HG03159 (cell line): ENCODE measurements around the gene FAM114A2.

Experiments used
- ATAC-seq: cut with Tn5 transposase; IDR thresholded peaks from one replicate; pipeline ENCODE4 v1.9.1; 2021; ENCODE audit warnings: mild to moderate bottlenecking, moderate library complexity; ENCODE audit not compliant: unreplicated experiment

Gene FAM114A2

DNA sequence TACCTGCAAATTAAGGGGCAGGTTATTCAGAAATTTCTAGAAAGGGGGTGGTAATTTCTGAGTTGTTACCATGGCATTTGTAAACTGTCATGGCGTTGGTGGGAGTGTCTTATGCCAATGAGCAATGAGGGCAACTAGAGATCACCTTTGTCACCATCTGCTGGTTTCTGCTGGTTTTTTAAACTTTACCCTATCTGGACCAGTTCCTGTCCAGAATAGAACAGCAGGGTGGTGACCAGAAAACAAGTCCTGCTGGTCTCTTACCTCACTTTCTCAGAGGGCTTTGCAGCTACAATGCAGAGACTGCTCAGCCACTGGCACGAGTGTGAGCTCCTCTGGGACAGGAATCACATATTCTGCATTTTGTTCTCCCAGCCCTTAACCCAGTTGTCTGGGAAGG is 51.4 kb downstream of the FAM114A2 start:
- ATAC-seq = no peak

GRCh38 chr5:153985498-153985897 is 53.2 kb downstream of the FAM114A2 start:
- ATAC-seq = no peak

DNA sequence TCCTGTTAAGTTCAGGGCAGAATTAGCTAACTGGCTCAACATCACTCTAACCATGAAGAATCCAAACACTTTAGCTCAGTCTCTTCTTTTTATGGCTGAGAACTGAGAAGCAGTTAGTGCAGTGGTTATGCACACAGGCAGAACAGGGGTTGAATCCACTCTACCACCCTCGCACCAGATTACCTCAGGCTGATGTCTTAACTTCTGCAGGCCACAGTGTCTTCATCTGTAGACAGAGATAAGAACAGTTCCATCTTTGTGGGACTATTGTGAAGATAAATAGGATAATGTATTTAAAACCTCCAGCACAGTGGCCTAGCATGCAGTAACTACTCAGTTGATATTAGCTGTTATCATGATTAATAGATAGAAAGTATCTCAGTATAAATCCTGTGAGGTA is 54.8 kb downstream of the FAM114A2 start:
- ATAC-seq = no peak

DNA sequence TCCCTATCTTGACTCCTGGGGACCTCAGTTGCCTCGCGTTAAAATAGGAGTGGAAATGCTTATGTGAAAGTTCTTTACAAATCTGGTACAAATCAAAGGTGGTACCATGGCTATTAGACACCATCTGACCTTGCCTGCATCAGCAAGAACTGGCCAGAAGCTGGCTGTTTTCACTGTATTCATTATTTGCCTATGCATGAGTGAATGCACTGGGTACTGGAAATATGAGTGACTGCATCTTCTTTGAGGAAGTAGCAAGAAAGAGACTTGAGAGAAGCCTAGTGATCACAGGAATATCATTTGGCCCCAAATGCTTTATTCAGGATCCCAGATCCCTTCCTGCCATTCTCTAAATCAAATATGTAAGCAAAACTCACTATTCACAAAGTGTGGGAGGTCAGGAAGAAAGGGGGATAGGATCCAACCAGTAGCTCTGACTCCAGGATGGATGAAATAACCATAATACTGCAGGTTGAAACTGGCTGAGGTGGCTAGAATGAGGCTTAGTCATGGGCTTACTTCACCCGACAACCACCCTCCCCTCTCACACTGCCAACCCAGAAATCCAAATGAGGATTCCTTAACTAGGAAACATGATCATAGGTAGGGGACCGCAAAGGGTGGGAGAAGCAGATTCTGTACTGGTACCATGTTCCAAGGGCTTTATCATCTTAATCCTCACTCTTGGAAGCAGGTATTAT is 56.7 kb downstream of the FAM114A2 start:
- ATAC-seq = no peak

DNA sequence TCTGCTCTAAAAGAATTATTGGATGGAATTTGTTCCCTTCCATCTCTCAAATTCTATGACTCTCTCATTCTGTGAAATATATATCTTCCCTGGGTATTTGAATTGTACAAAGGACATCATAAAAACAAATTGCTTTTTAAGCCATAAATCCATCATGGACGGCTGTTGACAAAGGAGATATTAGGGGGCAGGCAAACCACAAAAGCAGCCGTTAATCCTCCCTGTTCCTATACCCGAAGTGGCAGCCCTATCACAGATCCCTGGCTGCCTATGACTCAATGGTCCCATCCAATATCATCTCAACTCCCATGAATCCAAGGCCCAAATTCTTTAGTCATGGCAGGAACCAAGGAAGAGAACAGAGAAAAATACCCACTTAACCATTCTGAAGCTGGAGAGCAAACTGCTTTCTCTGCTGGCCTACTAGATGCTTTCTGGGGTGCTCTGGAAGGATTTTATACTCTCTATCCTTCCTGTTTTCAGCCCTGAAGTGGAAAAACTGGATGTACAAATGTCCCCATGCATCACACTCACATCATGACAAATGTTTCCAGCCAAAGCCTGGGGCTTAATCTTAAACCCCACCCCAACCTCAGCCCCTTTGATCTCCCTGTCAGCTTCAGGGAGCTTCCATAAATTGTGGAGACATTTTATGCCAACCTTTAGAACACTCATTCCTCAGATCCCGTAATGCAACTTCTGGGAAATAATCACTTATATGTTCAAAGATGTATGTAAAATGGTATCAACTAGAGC is 59.5 kb downstream of the FAM114A2 start:
- no peak for ATAC-seq

DNA sequence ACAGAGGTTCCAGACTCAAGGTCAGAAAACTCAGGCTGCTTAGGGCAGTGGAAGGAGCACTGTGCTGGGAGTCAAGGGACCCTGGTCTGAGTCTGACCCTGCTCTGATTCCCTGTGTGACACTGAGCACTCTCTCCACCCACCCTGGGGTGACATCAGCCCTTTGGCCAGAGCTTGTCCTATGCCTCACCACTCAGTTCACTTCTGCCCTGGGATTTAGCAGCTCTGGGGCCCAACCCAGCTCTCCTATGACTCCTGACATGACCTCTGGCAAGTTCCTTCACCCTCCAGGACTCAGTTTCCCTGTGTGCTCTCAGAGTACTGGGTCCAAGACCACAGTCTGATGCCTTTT is 63.9 kb downstream of the FAM114A2 start:
- no peak for ATAC-seq

GRCh38 chr5:153974131-153974812 is 64.4 kb downstream of the FAM114A2 start:
- peak; percentile 74 for ATAC-seq

DNA sequence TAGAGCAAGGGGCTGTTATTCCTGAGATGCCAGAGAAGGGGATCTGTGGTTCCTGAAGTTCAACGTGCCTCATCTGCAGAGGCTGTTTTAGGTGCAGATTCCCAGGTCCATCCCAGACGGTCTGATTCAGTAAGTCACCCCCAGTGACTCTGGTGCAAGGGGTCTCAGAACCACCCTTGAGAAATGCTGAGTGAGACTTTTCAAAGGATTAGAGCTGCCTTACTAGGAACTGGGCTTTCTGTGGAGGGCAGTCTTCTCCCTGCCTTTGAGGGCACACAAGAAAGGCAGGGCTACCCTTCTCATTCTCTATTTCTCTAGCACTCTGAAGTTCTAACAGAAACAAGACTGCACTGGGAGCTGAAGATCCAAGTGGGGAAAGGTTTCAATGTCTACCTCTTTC is 66.5 kb downstream of the FAM114A2 start:
- no peak for ATAC-seq

- ATAC-seq = no peak
Observed at GRCh38 chr5:153970496-153970895, 68.2 kb downstream of the FAM114A2 start.

DNA sequence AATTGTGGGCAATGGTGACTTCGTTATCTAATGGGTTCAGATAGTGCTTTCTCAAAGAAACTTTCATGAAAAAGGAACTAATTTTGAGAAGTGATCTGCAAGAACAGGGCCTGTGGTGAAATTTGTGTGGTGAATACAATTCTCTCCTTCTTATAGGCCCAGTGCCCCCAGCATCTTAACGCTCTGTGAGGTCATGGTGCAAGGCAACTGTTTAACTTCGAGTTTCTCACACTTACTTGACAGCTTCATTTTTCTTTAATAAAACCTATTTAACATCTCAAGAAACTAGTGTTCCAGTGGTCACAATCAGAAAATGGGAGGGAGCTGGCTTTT is 69.2 kb downstream of the FAM114A2 start:
- peak; percentile 8 for ATAC-seq

DNA sequence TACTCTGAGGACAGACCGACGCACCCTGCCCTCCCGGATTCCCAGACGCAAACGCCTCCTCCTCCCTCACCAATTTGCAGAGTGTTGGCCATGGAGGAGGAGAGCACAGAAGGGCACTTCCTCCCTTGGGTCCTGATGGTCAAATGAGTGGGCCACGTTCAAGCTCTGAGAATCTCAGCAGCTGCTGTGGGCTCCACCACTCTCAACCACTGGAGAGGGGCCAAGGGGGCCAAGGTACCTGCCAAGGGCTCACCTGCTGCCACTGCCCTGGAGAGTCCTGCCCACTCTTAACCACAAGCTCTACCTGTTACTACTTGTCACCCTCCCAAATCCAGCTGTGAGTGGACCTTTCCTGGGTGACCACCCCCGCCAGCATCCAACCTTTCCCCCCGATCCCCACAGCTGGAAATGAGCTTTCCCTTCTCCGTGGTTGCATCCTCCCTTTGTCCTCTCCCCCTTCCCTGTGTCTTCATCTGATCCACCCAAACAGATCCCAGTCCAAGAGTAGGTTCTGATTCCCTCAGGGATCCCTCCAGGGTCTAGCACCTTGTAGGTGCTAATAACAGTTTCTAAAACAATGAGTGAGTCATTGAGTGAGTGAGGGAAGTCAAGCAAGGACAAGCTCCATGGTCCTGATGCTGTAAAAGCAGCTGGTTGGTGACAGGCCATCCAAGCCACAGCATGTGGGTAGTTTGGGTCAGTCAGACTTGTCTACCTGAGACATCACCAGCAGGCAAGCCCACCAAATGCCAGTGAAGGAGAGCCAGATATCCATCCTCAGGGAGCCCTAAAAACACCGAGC is 69.7 kb downstream of the FAM114A2 start:
- peak; percentile 34 for ATAC-seq

GRCh38 chr5:153964880-153965645 is 73.6 kb downstream of the FAM114A2 start:
- peak; percentile 80 for ATAC-seq

GRCh38 chr5:153964191-153964879 is 74.4 kb downstream of the FAM114A2 start:
- ATAC-seq = no peak

- no peak for ATAC-seq
Observed at GRCh38 chr5:153960269-153961215, 78.2 kb downstream of the FAM114A2 start.

DNA sequence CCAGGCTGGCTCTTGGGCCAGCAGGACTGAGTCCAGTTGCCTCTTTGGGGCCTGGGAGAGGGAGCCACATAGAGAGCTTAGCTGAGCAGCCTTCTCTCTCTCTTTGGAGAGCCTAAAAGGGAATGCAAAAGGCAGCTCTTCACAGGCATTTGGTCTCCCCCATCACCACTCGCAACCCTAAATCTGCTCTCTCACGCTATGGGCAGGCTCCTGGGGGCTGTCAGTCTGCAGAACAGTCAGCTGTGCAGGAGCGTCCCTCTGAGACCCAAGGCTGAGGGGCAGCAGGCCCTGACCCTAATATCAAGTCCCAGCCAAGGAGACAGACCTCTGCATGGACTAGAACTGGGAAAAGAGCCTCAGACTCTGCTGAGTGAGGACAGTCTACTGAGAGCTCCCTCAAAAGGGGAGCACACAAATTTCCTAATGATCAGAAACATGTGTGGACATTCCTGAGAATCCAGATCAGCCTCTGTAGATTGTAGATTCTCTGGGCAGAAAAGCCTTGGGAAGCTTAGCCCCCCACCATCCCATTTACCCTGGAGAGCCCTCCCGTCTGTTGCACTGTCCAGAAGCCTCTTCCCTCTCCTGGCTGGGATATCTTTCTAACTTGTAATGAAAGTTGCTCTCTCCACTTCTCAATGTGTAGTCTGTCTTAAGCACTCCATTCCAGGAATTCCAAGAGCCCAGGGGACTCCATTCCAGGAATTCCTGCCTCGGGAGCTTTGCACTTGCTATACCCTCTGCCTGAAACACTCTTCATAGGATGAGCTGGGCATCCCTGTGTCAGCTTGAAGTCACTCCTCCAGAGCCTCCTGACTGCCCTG is 79.4 kb downstream of the FAM114A2 start:
- no peak for ATAC-seq

GRCh38 chr5:153957205-153957604 is 81.5 kb downstream of the FAM114A2 start:
- no peak for ATAC-seq

DNA sequence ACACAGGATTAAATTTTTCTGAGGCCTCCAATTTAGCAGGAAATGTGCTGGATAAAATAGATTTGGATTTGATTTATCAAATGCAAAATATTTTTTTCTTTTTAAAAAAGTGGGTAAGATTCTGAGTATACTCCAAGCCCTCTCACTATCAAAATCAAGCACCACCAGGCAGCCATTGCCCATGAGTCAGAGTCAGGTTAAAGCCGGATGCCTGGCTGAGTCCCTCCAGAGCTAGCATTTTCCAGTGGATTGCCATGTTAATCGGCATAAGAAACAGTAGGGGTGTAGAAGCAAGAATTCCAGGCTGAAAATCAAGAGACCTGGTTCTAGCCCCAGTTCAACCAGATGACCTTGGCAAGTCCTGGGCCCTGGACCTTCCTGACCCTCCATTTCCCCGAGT is 85.3 kb downstream of the FAM114A2 start:
- no peak for ATAC-seq

GRCh38 chr5:153952893-153953292 is 85.8 kb downstream of the FAM114A2 start:
- no peak for ATAC-seq
